BLaER1 (cell line): Measurements from ENCODE around the gene MYLK.
A peak's percentile ranks its signal among the peaks of the same experiment; 100 is the strongest.

Source experiments
- H3K27ac ChIP-seq: shearing (Covaris generic); formaldehyde crosslinking; 2 replicates; pipeline ENCODE4 v1.8.1; 2022
- H3K27me3 ChIP-seq: shearing (Covaris generic); formaldehyde crosslinking; 2 replicates; pipeline ENCODE4 v1.8.1; 2022
- H3K36me3 ChIP-seq: shearing (Covaris generic); formaldehyde crosslinking; 2 replicates; pipeline ENCODE4 v1.8.1; 2022
- H3K4me1 ChIP-seq: shearing (Covaris generic); formaldehyde crosslinking; 2 replicates; pipeline ENCODE4 v1.8.1; 2022
- H3K4me2 ChIP-seq: shearing (Covaris generic); formaldehyde crosslinking; 2 replicates; pipeline ENCODE4 v1.8.1; 2022
- H3K4me3 ChIP-seq: shearing (Covaris generic); formaldehyde crosslinking; 2 replicates; pipeline ENCODE4 v1.8.1; 2022
- H3K9ac ChIP-seq: shearing (Covaris generic); formaldehyde crosslinking; 2 replicates; pipeline ENCODE4 v1.8.1; 2022
- H3K9me3 ChIP-seq: shearing (Covaris generic); formaldehyde crosslinking; 2 replicates; pipeline ENCODE4 v1.8.1; 2022
- H4K20me1 ChIP-seq: shearing (Covaris generic); formaldehyde crosslinking; 2 replicates; pipeline ENCODE4 v1.8.1; 2022
- Cebpa-rat ChIP-seq: shearing (Covaris generic); IDR thresholded peaks from 2 replicates; pipeline ENCODE4 v1.8.1; 2022

Gene MYLK

DNA sequence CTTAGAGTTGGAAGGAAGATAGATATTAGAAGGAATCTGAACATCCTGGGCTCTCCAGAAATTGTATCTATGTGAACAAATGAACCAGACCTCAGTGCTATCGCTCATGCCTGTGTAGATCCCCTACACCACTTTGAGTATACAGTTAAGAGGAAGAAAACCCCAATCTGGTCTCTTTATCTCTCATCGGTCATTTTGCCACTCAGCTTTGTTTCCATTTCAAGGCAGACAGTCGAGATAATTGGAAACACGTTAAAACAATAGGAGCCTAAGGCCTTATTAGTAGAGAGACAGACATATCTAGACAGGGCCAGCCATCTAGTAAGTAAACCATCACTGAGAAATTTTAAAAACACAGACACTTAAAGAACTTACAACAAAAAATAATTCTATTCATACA, 101.6 kb downstream of the MYLK start:
- Histone ChIP-seq H3K4me3 (no peak overlapping the region), H3K27me3 (no peaks in the 10 kb centered on the region), H4K20me1 (no peaks in the 10 kb centered on the region; the same call in 1 of the 2 replicates), H3K4me2 (no peak overlapping the region), H3K4me1 (peaks cover 13% of the 10 kb centered on the region; the same call in 1 of the 2 replicates), H3K27ac (no peak overlapping the region), H3K9ac (no peak overlapping the region), H3K36me3 (peaks cover 65% of the 10 kb centered on the region), H3K9me3 (no peaks in the 10 kb centered on the region)
- no peak for TF ChIP-seq Cebpa-rat

DNA sequence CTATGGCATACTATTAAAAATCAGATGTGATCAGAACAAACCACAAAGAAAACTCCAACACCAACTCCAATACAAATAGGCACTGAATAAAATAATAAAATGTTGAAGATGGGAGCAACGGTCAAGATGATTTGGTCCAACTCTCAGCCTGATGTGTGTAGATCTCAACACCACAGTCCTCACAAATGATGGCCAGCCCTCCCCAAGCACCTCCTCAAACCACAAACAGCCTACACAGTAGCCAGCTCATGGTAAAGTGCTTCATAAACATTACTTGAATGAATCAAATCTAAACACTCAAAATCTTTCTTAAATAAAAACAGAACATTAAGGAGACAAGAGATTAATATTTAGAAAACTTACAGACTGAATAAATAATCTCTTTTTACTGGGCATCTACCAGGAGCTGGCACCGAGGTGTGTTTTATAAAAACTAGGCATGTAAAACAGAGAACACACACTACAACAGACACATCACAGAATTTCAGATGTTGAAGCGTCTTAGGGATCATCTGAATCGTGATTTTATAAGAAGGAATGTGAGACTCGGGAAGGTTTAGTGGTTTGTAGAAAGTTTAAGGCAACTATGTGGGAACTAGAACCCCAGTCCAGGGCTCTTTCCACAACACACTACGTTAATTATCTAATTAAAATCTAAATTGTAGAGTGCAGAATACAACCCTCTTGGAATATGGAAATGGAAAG, 102.4 kb downstream of the MYLK start:
- Histone ChIP-seq H3K4me3 (no peak overlapping the region), H3K4me1 (peaks cover 8% of the 10 kb centered on the region; the same call in 1 of the 2 replicates), H4K20me1 (no peaks in the 10 kb centered on the region; the same call in 1 of the 2 replicates), H3K9me3 (no peaks in the 10 kb centered on the region), H3K9ac (no peak overlapping the region), H3K27me3 (no peaks in the 10 kb centered on the region), H3K36me3 (peaks cover 65% of the 10 kb centered on the region), H3K4me2 (no peak overlapping the region), H3K27ac (no peak overlapping the region)
- TF ChIP-seq Cebpa-rat, result no peak

DNA sequence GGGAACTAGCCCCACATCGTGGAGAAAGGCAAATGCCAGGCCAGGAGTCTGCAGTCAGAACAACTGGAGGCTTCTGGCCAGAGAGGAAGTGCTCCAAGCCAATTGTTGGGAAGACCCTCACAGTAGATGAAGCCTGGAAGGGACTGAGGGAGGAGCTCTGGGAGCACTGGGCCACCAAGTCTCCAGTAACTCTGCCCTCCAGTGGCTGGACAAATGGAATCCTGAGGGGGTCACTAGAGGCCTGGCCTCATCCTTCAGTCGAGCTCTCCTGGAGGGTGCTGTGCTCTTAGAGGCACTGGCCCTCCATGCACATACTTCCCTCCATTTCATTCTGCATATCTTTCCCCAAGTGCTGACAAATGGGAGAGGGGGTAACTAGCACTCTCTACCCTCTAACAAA, 103.0 kb downstream of the MYLK start:
- Histone ChIP-seq H3K36me3 (peaks cover 65% of the 10 kb centered on the region), H4K20me1 (no peaks in the 10 kb centered on the region; the same call in 1 of the 2 replicates), H3K4me1 (peaks cover 8% of the 10 kb centered on the region; the same call in 1 of the 2 replicates), H3K4me3 (no peak overlapping the region), H3K27ac (no peak overlapping the region), H3K9ac (no peak overlapping the region), H3K4me2 (no peak overlapping the region), H3K9me3 (no peaks in the 10 kb centered on the region), H3K27me3 (no peaks in the 10 kb centered on the region)
- no peak for TF ChIP-seq Cebpa-rat

DNA sequence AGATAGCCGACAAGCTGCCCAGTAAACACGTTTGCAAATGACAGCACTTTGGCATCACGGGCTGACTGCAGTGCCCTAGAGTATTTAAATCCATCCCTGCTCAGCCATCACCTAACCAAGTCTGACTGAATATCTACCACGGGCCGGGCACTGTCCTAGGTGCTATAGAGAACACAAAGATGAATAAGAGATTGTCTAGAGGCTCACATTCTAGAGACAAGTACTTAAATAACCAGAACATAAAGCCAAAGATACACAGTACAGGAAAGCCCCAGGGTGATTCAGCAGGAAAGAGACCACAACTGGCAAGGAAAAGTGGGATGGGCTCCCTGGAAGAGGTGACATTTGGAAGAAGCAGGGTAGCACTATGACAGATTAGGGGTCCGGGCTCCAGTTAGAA, 103.5 kb downstream of the MYLK start:
- no peaks in the 10 kb centered on the region for H3K9me3 ChIP-seq
- no peak overlapping the region for H3K9ac ChIP-seq
- no peak for TF ChIP-seq Cebpa-rat
- H3K4me2 ChIP-seq, result no peak overlapping the region
- H4K20me1 ChIP-seq, result no peaks in the 10 kb centered on the region; the same call in 1 of the 2 replicates
- H3K27ac ChIP-seq, result no peak overlapping the region
- peaks cover 8% of the 10 kb centered on the region; the same call in 1 of the 2 replicates for H3K4me1 ChIP-seq
- H3K27me3 ChIP-seq, result no peaks in the 10 kb centered on the region
- peaks cover 65% of the 10 kb centered on the region for H3K36me3 ChIP-seq
- H3K4me3 ChIP-seq, result no peak overlapping the region

DNA sequence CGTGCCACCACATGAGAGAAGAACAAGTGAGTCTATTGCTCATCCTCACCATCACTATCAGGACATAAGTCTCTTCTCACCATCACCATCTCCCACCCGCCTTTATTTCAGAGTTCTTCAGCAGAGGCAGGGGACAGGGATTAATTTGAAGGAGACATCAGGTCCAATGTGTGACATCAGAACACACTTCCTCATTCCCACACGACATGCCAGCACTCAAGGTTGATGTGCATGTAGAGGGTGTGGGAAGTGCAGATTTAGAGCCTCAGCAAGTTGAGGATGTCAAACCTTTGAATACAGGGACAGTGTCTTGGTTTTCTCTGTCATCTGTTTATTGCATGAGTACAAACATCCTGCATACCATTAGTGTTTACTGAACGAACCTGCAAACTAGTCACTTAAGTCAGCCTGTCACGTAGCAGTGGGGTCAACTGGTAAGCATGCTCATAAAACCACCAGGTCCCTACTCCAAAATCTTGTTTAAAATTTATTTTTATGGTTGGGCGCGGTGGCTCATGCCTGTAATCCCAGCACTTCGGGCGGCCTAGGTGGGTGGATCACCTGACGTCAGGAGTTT, 104.4 kb downstream of the MYLK start:
- Histone ChIP-seq H3K27ac (no peak overlapping the region), H3K4me2 (no peak overlapping the region)
- TF ChIP-seq Cebpa-rat, result no peak

DNA sequence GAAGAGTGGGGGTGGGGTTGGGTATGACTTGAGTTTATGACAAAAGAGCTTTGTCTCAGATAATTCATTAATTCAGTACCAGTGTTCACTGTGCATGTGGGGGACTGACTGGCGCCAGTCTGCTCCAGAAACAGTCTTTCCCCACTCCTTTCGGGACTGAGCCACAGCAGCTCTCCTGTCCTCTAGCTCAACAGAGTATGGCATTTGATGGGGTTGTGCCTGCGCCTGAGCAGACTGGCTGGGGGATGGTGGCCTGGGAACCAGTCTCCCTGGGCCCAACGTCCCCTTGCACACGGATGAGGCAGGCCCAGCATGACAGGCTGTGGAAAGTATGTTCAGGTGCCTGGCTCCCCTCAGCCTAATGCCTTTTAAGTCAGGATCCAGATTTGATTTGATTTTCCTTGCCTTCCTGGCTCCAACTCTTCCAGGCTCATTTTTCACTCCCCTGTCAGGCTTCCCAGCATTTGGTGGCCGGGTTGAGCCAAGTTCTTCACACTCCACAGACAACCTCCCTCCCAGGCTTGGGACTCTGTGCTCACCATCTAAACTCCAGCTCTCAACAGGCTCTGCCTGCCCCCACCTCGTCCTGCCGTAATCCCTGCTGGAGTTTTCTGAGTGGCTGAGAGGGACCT, 105.0 kb downstream of the MYLK start:
- Histone ChIP-seq H3K36me3 (peaks cover 63% of the 10 kb centered on the region), H3K4me3 (no peak overlapping the region), H4K20me1 (peaks cover under 1% of the 10 kb centered on the region), H3K4me1 (peaks cover 8% of the 10 kb centered on the region; the same call in 1 of the 2 replicates), H3K27me3 (no peaks in the 10 kb centered on the region), H3K9ac (no peak overlapping the region), H3K4me2 (no peak overlapping the region), H3K27ac (no peak overlapping the region), H3K9me3 (no peaks in the 10 kb centered on the region)
- TF ChIP-seq Cebpa-rat, result no peak

More for the DNA sequence above, 104.4 kb downstream of the MYLK start:
- Histone ChIP-seq H3K9me3 (no peaks in the 10 kb centered on the region), H3K4me1 (peaks cover 8% of the 10 kb centered on the region; the same call in 1 of the 2 replicates), H4K20me1 (no peaks in the 10 kb centered on the region; the same call in 1 of the 2 replicates), H3K4me3 (no peak overlapping the region), H3K36me3 (peaks cover 64% of the 10 kb centered on the region), H3K27me3 (no peaks in the 10 kb centered on the region), H3K9ac (no peak overlapping the region)

DNA sequence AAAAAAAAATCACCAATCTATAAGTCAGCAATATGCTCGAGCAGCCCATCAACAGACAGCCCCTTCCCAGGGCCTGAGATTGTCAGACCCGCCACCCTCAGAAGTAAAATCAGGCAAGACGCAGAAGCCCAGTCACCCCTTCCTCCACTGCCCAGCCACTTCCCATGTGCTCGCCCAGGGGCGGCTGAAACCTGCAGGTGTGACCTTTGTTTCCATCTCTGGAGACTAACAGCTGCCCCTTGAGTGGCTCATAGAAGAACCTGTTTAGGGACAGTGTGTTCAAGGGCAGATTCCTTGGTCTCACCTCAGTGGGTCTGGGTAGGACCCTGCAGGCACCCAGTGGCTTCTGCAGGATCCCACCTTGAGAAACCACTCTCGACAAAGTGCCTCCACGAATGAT, 105.6 kb downstream of the MYLK start:
- no peak overlapping the region for H3K27ac ChIP-seq
- H4K20me1 ChIP-seq, result peaks cover 6% of the 10 kb centered on the region
- 0 out of 2 replicates have a peak overlapping the region, but pooled peaks have one; percentile 5 for H3K4me2 ChIP-seq
- H3K36me3 ChIP-seq, result peaks cover 65% of the 10 kb centered on the region
- no peaks in the 10 kb centered on the region for H3K27me3 ChIP-seq
- H3K9ac ChIP-seq, result no peak overlapping the region
- H3K9me3 ChIP-seq, result no peaks in the 10 kb centered on the region
- TF ChIP-seq Cebpa-rat, result no peak
- no peak overlapping the region for H3K4me3 ChIP-seq
- peaks cover 8% of the 10 kb centered on the region; the same call in 1 of the 2 replicates for H3K4me1 ChIP-seq

DNA sequence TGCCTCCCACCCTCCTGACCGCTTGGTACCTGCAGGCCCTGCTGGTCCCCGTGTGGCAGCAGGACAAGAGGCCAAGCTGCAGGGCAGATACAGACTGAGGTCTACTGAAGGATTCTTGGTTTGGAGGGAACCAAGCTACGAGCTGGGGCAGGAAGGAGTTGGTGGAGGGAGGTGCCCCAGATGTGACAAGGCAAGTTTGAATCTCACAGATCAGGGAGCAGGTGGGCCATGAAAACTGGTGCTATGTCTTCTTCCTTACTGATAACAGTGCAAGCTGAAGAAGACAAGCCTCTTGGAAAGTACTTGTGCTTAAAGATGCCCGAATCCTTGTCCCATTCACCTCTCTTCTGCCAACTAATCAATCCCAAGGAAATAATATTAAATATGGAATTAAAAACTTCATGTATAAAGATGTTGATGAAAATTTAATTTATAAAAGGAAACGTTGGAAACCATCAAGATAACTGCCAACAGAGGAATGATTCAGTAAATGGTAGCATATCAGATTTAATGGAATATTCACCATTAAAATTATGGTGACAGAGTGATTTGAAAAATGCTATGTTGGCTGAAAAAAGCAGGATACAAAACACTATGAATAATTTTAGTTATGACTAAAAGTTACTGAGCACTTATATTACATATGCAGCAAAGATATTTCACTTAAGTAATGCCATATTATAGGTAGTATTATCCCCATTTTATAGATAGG, 107.9 kb downstream of the MYLK start:
- H3K4me3 ChIP-seq, result no peak overlapping the region
- H4K20me1 ChIP-seq, result peaks cover 7% of the 10 kb centered on the region
- no peaks in the 10 kb centered on the region for H3K9me3 ChIP-seq
- no peak overlapping the region for H3K27ac ChIP-seq
- no peak for TF ChIP-seq Cebpa-rat
- H3K36me3 ChIP-seq, result peaks cover 65% of the 10 kb centered on the region
- no peaks in the 10 kb centered on the region for H3K27me3 ChIP-seq
- no peak overlapping the region for H3K9ac ChIP-seq
- H3K4me2 ChIP-seq, result no peak overlapping the region
- H3K4me1 ChIP-seq, result peaks cover 8% of the 10 kb centered on the region; the same call in 1 of the 2 replicates

DNA sequence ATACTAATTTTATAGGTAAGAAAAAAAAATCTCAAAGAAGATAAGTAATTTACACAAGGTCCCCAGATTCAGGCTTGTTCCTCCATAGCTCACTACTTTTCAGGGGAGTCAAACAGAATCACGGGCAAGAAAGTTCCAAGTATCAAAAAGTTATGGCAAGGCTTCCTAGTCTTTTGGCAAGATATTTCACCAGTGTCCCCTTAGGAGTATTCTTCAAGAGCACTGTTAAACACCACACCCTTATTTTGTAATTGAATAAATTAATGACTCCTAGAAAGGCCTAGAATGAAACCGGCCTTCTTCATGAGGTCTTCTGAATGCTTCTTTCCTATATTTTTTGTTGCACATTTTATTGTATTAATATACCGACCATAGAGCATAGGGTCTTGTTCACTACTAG, 109.7 kb downstream of the MYLK start:
- Histone ChIP-seq H3K4me2 (no peak overlapping the region), H3K4me1 (peaks cover 8% of the 10 kb centered on the region; the same call in 1 of the 2 replicates), H3K27me3 (no peaks in the 10 kb centered on the region), H3K4me3 (no peak overlapping the region), H3K36me3 (peaks cover 48% of the 10 kb centered on the region), H3K27ac (no peak overlapping the region), H4K20me1 (peaks cover 7% of the 10 kb centered on the region; the same call in 1 of the 2 replicates), H3K9ac (no peak overlapping the region), H3K9me3 (no peaks in the 10 kb centered on the region)
- TF ChIP-seq Cebpa-rat, result no peak
